NCI-H1048 (cell line): ENCODE data around the gene IL3RA.
"Not testable (repeated sequence)": the region's sequence is repeated elsewhere in the genome, so short reads cannot be mapped to it uniquely, and the experiment has no call there.

Experiments
- DNase-seq: peaks from one replicate; lab custom pipeline; 2025; lab: John Stamatoyannopoulos, UW

The IL3RA gene

GRCh38 chrX:1330605-1331004 lies 6.0 kb upstream of the IL3RA start:
- no peak for DNase-seq

GRCh38 chrX:1332433-1332832 lies 4.2 kb upstream of the IL3RA start:
- DNase-seq, result not testable (repeated sequence)

GRCh38 chrX:1334854-1335253 lies 1.7 kb upstream of the IL3RA start:
- no peak for DNase-seq

- no peak for DNase-seq
These were observed 579 bp downstream of the IL3RA start for GRCh38 chrX:1336948-1337779.

GRCh38 chrX:1341545-1342184 lies 5.1 kb downstream of the IL3RA start:
- no peak for DNase-seq

- not testable (repeated sequence) for DNase-seq
These were observed 13.0 kb downstream of the IL3RA start for GRCh38 chrX:1349606-1350005.

- no peak for DNase-seq
These were observed 15.6 kb downstream of the IL3RA start for GRCh38 chrX:1351981-1352714.

- no peak for DNase-seq
These were observed 17.7 kb downstream of the IL3RA start for GRCh38 chrX:1354036-1355019.

GRCh38 chrX:1355131-1356046 lies 18.8 kb downstream of the IL3RA start:
- no peak for DNase-seq

GRCh38 chrX:1357993-1358392 lies 21.4 kb downstream of the IL3RA start:
- no peak for DNase-seq

- no peak for DNase-seq
These were observed 22.4 kb downstream of the IL3RA start for GRCh38 chrX:1358793-1359476.

- no peak for DNase-seq
These were observed 22.9 kb downstream of the IL3RA start for GRCh38 chrX:1359477-1359873.

GRCh38 chrX:1360171-1360570 lies 23.6 kb downstream of the IL3RA start:
- no peak for DNase-seq

GRCh38 chrX:1361275-1361674 lies 24.7 kb downstream of the IL3RA start:
- DNase-seq, result no peak

- DNase-seq, result no peak
These were observed 25.3 kb downstream of the IL3RA start for GRCh38 chrX:1361910-1362309.

- not testable (repeated sequence) for DNase-seq
These were observed 29.8 kb downstream of the IL3RA start for GRCh38 chrX:1366363-1366762.

- DNase-seq, result no peak
These were observed 31.8 kb downstream of the IL3RA start for GRCh38 chrX:1368385-1368698.

GRCh38 chrX:1378306-1378759 lies 41.7 kb downstream of the IL3RA start:
- DNase-seq, result no peak

GRCh38 chrX:1380672-1381233 lies 44.2 kb downstream of the IL3RA start:
- DNase-seq, result no peak
